HepG2 (cell line): ENCODE results near the gene PRSS8. TPM values are rescaled to one million over a fixed set of nuclear protein-coding genes. Genes with fewer than 3 reads are reported as not detected.

Experiments
- AFF4 ChIP-seq: sonication (generic); formaldehyde crosslinking; IDR thresholded peaks from 2 replicates; pipeline ENCODE4 v1.4.0; 2020; ENCODE audit warnings: missing genetic modification reagents
- ATF7-NPFF ChIP-seq: sonication (generic); formaldehyde crosslinking; IDR thresholded peaks from 2 replicates; pipeline ENCODE4 v1.8.1; 2023; ENCODE audit warnings: mild to moderate bottlenecking, low read depth, missing genetic modification reagents, moderate library complexity
- BATF2 ChIP-seq: sonication (generic); formaldehyde crosslinking; IDR thresholded peaks from 2 replicates; pipeline ENCODE4 v1.8.0; 2022; ENCODE audit warnings: mild to moderate bottlenecking, missing genetic modification reagents, moderate library complexity
- BRF2 ChIP-seq: sonication (generic); formaldehyde crosslinking; IDR thresholded peaks from 2 replicates; pipeline ENCODE4 v1.8.1; 2022; ENCODE audit warnings: mild to moderate bottlenecking, missing genetic modification reagents
- CBX5 ChIP-seq: sonication (generic); formaldehyde crosslinking; IDR thresholded peaks from 2 replicates; pipeline ENCODE4 v1.4.0; 2020; ENCODE audit warnings: missing genetic modification reagents, borderline replicate concordance
- CEBPG ChIP-seq: IDR thresholded peaks from 2 replicates; pipeline ENCODE4 v1.6.1; 2016
- EP300 ChIP-seq, 3 experiments: sonication (generic) in 1 of 3; formaldehyde crosslinking in 1 of 3; IDR thresholded peaks; 2 replicates each; pipeline versions ENCODE4 v1.5.1 to v1.6.1; 2011 to 2020; ENCODE audit warnings: low read depth in 2 of 3, low read length in 2 of 3, borderline replicate concordance in 1 of 3, improper control_type of control experiment in 1 of 3, mild to moderate bottlenecking in 1 of 3, missing genetic modification reagents in 1 of 3, moderate library complexity in 1 of 3
- FOSL2 ChIP-seq: sonication (generic); formaldehyde crosslinking; IDR thresholded peaks from 2 replicates; pipeline ENCODE4 v1.4.0; 2020; ENCODE audit warnings: missing genetic modification reagents
- HDAC2 ChIP-seq: sonication (generic); formaldehyde crosslinking; IDR thresholded peaks from 2 replicates; pipeline ENCODE4 v1.4.0; 2020; ENCODE audit warnings: missing genetic modification reagents
- MXD1 ChIP-seq: sonication (generic); formaldehyde crosslinking; IDR thresholded peaks from 2 replicates; pipeline ENCODE4 v1.4.0; 2020; ENCODE audit warnings: mild to moderate bottlenecking, missing genetic modification reagents
- MYC ChIP-seq: sonication (generic); formaldehyde crosslinking; IDR thresholded peaks from 2 replicates; pipeline ENCODE4 v1.9.0; 2021; ENCODE audit warnings: missing genetic modification reagents, borderline replicate concordance
- PAX8 ChIP-seq: sonication (generic); formaldehyde crosslinking; IDR thresholded peaks from 2 replicates; pipeline ENCODE4 v1.8.0; 2022; ENCODE audit warnings: mild to moderate bottlenecking, missing genetic modification reagents, borderline replicate concordance
- RORA ChIP-seq: sonication (generic); formaldehyde crosslinking; IDR thresholded peaks from 2 replicates; pipeline ENCODE4 v1.5.0; 2020; ENCODE audit warnings: mild to moderate bottlenecking, missing genetic modification reagents, moderate library complexity
- ZNF263 ChIP-seq: sonication (generic); formaldehyde crosslinking; IDR thresholded peaks from 2 replicates; pipeline ENCODE4 v1.4.0; 2020; ENCODE audit warnings: missing genetic modification reagents
- ZNF280D ChIP-seq: sonication (generic); formaldehyde crosslinking; IDR thresholded peaks from 2 replicates; pipeline ENCODE4 v1.5.1; 2020; ENCODE audit warnings: mild to moderate bottlenecking, missing genetic modification reagents
- ZNF281 ChIP-seq: sonication (generic); formaldehyde crosslinking; IDR thresholded peaks from 2 replicates; pipeline ENCODE4 v1.4.0; 2020; ENCODE audit warnings: missing genetic modification reagents, borderline replicate concordance
- ZNF792 ChIP-seq: IDR thresholded peaks from 2 replicates; pipeline ENCODE4 v1.6.1; 2016
- polyA plus RNA-seq, 8 experiments: library from polyadenylated mRNA; depleted of rRNA in 3 of 8; stranded (reverse) in 7 of 8; unstranded in 1 of 8; fragments of >200 nt; fragmentation: Illumina TruSeq in 4 of 8; extraction: Trizol in 4 of 8; gene quantifications; 2 replicates each; pipeline versions ENCODE4 v1.2.1 to v1.2.3, GENCODE V29; 2011 to 2016; ENCODE audit warnings: low read depth in 4 of 8, missing spikeins in 1 of 8, mixed read lengths in 1 of 8; ENCODE audit not compliant: insufficient read depth in 1 of 8
- total RNA-seq, 5 experiments: library from RNA; depleted of rRNA; stranded (reverse); fragments of >200 nt; fragmentation: Illumina TruSeq; extraction: Trizol; gene quantifications; 2 replicates each; pipeline ENCODE4 v1.2.3, GENCODE V29; 2016; ENCODE audit warnings: low read depth in 1 of 5

Gene PRSS8
- total and polyA plus RNA-seq, 2 of the 13 experiments (the other 11 are each of a cell fraction or from before 2014, with no cell fraction given), result 2.6 to 7.2 TPM

- TF ChIP-seq MXD1 (CRISPR knock-in tag) (0 out of 2 replicates have a peak, but pooled peaks have one; percentile 34), MYC (CRISPR knock-in tag) (no peak), CEBPG (CRISPR knock-in tag) (peak; percentile 88), ATF7-NPFF (no peak), BRF2 (CRISPR knock-in tag) (no peak), EP300 (IDR thresholded peaks at IDR 0.05; ENCODE audit: low read depth in 2 of 2, low read length in 2 of 2) (no peak), EP300 (CRISPR knock-in tag; IDR thresholded peaks at IDR 0.05; ENCODE audit: borderline replicate concordance) (no peak), ZNF263 (CRISPR knock-in tag) (no peak), RORA (CRISPR knock-in tag) (no peak), ZNF280D (CRISPR knock-in tag) (no peak), BATF2 (CRISPR knock-in tag) (no peak), FOSL2 (CRISPR knock-in tag) (0 out of 2 replicates have a peak, but pooled peaks have one; percentile 15), CBX5 (CRISPR knock-in tag) (0 out of 2 replicates have a peak, but pooled peaks have one; percentile 32), AFF4 (CRISPR knock-in tag) (no peak), ZNF792 (CRISPR knock-in tag) (no peak), ZNF281 (CRISPR knock-in tag) (peak; percentile 86), PAX8 (CRISPR knock-in tag) (no peak), HDAC2 (peak; percentile 42; the same call in 1 of the 2 replicates)
Measured at GRCh38 chr16:31145398-31145990, 10.0 kb upstream of the PRSS8 start (continued).
